HepG2 (cell line): Measurements from ENCODE around the gene ATG16L2. TPM values are rescaled to one million over a fixed set of nuclear protein-coding genes. Genes with fewer than 3 reads are reported as not detected.

Source experiments
- AGO1 ChIP-seq: fragments of 200-400 bp; formaldehyde crosslinking; IDR thresholded peaks from 2 replicates; pipeline ENCODE4 v1.6.1; 2017; ENCODE audit warnings: mild to moderate bottlenecking, low read depth, low read length, moderate library complexity; ENCODE audit not compliant: poor library complexity, severe bottlenecking
- CCAR2 ChIP-seq: fragments of 200-400 bp; formaldehyde crosslinking; optimal IDR thresholded peaks from 2 replicates; pipeline ENCODE3; 2018; ENCODE audit warnings: low read depth, mild to moderate bottlenecking, low read length, moderate library complexity
- ELF3 ChIP-seq: IDR thresholded peaks from 2 replicates; pipeline ENCODE4 v1.6.1; 2016; ENCODE audit warnings: missing genetic modification reagents, missing compliant biosample characterization
- MTA1 ChIP-seq: sonication (generic); formaldehyde crosslinking; IDR thresholded peaks from 2 replicates; pipeline ENCODE4 v1.4.0; 2020; ENCODE audit warnings: missing genetic modification reagents, mild to moderate bottlenecking, borderline replicate concordance
- PAWR ChIP-seq: sonication (generic); formaldehyde crosslinking; IDR thresholded peaks from 2 replicates; pipeline ENCODE4 v1.4.0; 2020; ENCODE audit warnings: missing genetic modification reagents, mild to moderate bottlenecking, borderline replicate concordance
- PTBP1 ChIP-seq: fragments of 200-400 bp; formaldehyde crosslinking; IDR thresholded peaks from 2 replicates; pipeline ENCODE4 v1.6.1; 2018; ENCODE audit warnings: low read length, low read depth; ENCODE audit not compliant: poor library complexity, severe bottlenecking
- RARA ChIP-seq: IDR thresholded peaks from 2 replicates; pipeline ENCODE4 v1.6.1; 2016; ENCODE audit warnings: missing genetic modification reagents, missing compliant biosample characterization
- ZNF432 ChIP-seq: sonication (generic); formaldehyde crosslinking; IDR thresholded peaks from 2 replicates; pipeline ENCODE4 v1.5.0; 2020; ENCODE audit warnings: missing genetic modification reagents, mild to moderate bottlenecking, borderline replicate concordance
- ZNF687 ChIP-seq: sonication (generic); formaldehyde crosslinking; IDR thresholded peaks from 2 replicates; pipeline ENCODE4 v1.5.1; 2020; ENCODE audit warnings: mild to moderate bottlenecking, missing genetic modification reagents, moderate library complexity
- ZSCAN22 ChIP-seq: sonication (generic); formaldehyde crosslinking; IDR thresholded peaks from 2 replicates; pipeline ENCODE4 v1.4.0; 2020; ENCODE audit warnings: mild to moderate bottlenecking, missing genetic modification reagents
- polyA plus RNA-seq, 8 experiments: library from polyadenylated mRNA; depleted of rRNA in 3 of 8; stranded (reverse) in 7 of 8; unstranded in 1 of 8; fragments of >200 nt; fragmentation: Illumina TruSeq in 4 of 8; extraction: Trizol in 4 of 8; gene quantifications; 2 replicates each; pipeline versions ENCODE4 v1.2.1 to v1.2.3, GENCODE V29; 2011 to 2016; ENCODE audit warnings: low read depth in 4 of 8, missing spikeins in 1 of 8, mixed read lengths in 1 of 8; ENCODE audit not compliant: insufficient read depth in 1 of 8
- total RNA-seq, 5 experiments: library from RNA; depleted of rRNA; stranded (reverse); fragments of >200 nt; fragmentation: Illumina TruSeq; extraction: Trizol; gene quantifications; 2 replicates each; pipeline ENCODE4 v1.2.3, GENCODE V29; 2016; ENCODE audit warnings: low read depth in 1 of 5
- TF ChIP-seq, protein P1 (sequence below): sonication (generic); formaldehyde crosslinking; IDR thresholded peaks from 2 replicates; pipeline ENCODE4 v1.5.0; 2020; ENCODE audit warnings: missing genetic modification reagents, mild to moderate bottlenecking, borderline replicate concordance
- TF ChIP-seq, protein P2 (sequence below): sonication (generic); formaldehyde crosslinking; IDR thresholded peaks from 2 replicates; pipeline ENCODE4 v1.9.0; 2021; ENCODE audit warnings: missing genetic modification reagents, borderline replicate concordance
- TF ChIP-seq, protein P3 (sequence below): IDR thresholded peaks from 2 replicates; pipeline ENCODE4 v1.6.1; 2012; ENCODE audit warnings: inconsistent platforms
- TF ChIP-seq, protein P4 (sequence below), 2 experiments: IDR thresholded peaks; 2 replicates each; pipeline ENCODE4 v1.6.1; 2011 to 2012; ENCODE audit warnings: low read length in 2 of 2, borderline replicate concordance in 1 of 2, low read depth in 1 of 2, mild to moderate bottlenecking in 1 of 2, moderate library complexity in 1 of 2

The ATG16L2 gene
- total and polyA plus RNA-seq, 2 of the 13 experiments (the other 11 are each of a cell fraction or from before 2014, with no cell fraction given): 6.2 to 14.8 TPM

- TF ChIP-seq, protein P1, sequence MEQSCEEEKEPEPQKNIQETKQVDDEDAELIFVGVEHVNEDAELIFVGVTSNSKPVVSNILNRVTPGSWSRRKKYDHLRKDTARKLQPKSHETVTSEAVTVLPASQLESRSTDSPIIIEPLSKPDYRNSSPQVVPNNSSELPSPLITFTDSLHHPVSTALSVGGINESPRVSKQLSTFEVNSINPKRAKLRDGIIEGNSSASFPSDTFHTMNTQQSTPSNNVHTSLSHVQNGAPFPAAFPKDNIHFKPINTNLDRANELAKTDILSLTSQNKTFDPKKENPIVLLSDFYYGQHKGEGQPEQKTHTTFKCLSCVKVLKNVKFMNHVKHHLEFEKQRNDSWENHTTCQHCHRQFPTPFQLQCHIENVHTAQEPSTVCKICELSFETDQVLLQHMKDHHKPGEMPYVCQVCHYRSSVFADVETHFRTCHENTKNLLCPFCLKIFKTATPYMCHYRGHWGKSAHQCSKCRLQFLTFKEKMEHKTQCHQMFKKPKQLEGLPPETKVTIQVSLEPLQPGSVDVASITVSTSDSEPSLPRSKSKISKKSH (CRISPR knock-in tag): peak; percentile 59; the same call in 1 of the 2 replicates
- TF ChIP-seq CCAR2 (no peak), ELF3 (CRISPR knock-in tag) (no peak), ZNF687 (no peak; the same call in 1 of the 2 replicates), ZSCAN22 (CRISPR knock-in tag) (0 out of 2 replicates have a peak, but pooled peaks have one; percentile 3), RARA (CRISPR knock-in tag) (peak; percentile 67), PAWR (CRISPR knock-in tag) (no peak), MTA1 (peak; percentile 85; the same call in 1 of the 2 replicates), PTBP1 (no peak), AGO1 (no peak), ZNF432 (no peak)
- TF ChIP-seq, protein P2, sequence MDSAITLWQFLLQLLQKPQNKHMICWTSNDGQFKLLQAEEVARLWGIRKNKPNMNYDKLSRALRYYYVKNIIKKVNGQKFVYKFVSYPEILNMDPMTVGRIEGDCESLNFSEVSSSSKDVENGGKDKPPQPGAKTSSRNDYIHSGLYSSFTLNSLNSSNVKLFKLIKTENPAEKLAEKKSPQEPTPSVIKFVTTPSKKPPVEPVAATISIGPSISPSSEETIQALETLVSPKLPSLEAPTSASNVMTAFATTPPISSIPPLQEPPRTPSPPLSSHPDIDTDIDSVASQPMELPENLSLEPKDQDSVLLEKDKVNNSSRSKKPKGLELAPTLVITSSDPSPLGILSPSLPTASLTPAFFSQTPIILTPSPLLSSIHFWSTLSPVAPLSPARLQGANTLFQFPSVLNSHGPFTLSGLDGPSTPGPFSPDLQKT (CRISPR knock-in tag): no peak
- TF ChIP-seq, protein P3, sequence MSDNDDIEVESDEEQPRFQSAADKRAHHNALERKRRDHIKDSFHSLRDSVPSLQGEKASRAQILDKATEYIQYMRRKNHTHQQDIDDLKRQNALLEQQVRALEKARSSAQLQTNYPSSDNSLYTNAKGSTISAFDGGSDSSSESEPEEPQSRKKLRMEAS: no peak
- TF ChIP-seq, protein P4, sequence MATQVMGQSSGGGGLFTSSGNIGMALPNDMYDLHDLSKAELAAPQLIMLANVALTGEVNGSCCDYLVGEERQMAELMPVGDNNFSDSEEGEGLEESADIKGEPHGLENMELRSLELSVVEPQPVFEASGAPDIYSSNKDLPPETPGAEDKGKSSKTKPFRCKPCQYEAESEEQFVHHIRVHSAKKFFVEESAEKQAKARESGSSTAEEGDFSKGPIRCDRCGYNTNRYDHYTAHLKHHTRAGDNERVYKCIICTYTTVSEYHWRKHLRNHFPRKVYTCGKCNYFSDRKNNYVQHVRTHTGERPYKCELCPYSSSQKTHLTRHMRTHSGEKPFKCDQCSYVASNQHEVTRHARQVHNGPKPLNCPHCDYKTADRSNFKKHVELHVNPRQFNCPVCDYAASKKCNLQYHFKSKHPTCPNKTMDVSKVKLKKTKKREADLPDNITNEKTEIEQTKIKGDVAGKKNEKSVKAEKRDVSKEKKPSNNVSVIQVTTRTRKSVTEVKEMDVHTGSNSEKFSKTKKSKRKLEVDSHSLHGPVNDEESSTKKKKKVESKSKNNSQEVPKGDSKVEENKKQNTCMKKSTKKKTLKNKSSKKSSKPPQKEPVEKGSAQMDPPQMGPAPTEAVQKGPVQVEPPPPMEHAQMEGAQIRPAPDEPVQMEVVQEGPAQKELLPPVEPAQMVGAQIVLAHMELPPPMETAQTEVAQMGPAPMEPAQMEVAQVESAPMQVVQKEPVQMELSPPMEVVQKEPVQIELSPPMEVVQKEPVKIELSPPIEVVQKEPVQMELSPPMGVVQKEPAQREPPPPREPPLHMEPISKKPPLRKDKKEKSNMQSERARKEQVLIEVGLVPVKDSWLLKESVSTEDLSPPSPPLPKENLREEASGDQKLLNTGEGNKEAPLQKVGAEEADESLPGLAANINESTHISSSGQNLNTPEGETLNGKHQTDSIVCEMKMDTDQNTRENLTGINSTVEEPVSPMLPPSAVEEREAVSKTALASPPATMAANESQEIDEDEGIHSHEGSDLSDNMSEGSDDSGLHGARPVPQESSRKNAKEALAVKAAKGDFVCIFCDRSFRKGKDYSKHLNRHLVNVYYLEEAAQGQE (IDR thresholded peaks at IDR 0.05; ENCODE audit: borderline replicate concordance in 1 of 2, low read depth in 1 of 2, low read length in 2 of 2): no peak
Measured at GRCh38 chr11:72786305-72787215, 27.7 kb upstream of the ATG16L2 start (continued).
